Measurements from ENCODE around the gene SETD1A.

Gene SETD1A

DNA sequence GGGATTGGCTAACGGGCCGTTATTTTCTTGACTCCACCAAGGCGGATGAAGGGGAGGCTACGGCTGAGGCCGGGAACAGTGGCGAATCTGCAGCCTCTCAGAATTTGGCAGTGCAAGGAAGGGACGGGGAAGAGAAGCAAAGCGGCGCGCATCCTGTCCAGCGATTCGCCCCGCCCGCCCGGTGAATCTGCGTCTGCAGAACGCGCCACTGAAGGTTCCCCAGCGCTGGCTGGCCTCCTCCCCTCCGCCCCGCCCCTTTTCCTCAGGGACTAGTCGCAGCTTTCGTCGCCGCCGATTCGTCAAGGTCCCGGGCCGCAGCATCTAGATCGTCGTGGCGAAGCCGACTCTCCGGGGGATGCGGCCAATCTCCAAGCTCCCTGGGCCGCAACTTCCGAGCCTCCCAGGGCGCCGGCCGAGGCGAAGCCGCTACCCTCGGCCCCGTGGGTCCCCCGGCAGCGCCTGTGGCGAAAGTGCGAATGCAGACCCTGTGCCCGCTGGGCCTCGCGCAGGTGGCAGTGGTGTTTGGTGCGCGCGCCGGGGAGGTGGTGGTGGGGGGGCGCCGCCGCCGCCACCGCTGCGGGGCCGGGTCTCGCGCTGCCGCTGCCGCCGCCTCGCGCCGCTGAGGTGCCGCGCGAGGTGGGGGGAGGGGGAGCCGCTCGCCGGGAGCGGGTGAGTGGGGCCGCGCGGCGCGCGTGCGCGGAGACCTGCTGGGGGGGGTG lies at the start of gene SETD1A:
Gene SETD1A, plus strand, starts transcription at position 299 of the 719 bp plus-strand sequence. CDS start 978 bp downstream, outside the sequence.
- TF ChIP-seq POLR2A (IDR thresholded peaks at IDR 0.05; ENCODE audit: low read length) (peak; percentile 59), GATA1 (IDR thresholded peaks at IDR 0.05; ENCODE audit: low read depth, low read length) (no peak)
- peak; percentile 99 for DNase-seq

DNA sequence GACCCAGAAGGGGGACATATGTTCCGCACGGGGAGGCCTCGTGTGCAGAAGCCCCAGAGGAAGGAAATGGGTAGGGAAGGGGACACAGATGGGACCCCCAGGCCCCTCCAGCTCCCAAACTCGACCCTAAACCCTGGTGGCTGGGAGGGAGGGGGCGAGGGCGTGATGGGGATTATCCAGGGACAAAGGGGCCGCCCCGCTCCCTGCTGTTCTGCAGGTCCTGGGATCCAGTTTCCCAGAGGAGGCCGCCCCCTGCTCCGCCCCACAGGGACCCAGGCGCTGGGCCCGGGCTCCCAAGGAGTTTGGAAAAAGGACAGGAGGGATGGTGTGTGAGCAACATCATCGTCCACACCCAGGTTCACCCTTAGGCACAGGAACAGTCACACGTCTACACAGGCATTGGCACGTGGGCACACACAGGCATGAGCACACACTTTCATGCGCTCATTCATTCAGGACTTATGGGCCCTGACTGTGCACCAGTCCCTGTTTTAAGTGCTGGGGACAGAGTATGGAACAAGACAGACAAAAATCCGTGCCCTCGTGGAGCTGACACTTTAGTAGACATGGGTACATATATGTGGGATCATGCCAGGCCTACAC lies 47.0 kb upstream of the SETD1A start:
- TF ChIP-seq GATA1 (IDR thresholded peaks at IDR 0.05; ENCODE audit: low read depth, low read length) (no peak), POLR2A (IDR thresholded peaks at IDR 0.05; ENCODE audit: low read length) (no peak)
- DNase-seq = no peak

DNA sequence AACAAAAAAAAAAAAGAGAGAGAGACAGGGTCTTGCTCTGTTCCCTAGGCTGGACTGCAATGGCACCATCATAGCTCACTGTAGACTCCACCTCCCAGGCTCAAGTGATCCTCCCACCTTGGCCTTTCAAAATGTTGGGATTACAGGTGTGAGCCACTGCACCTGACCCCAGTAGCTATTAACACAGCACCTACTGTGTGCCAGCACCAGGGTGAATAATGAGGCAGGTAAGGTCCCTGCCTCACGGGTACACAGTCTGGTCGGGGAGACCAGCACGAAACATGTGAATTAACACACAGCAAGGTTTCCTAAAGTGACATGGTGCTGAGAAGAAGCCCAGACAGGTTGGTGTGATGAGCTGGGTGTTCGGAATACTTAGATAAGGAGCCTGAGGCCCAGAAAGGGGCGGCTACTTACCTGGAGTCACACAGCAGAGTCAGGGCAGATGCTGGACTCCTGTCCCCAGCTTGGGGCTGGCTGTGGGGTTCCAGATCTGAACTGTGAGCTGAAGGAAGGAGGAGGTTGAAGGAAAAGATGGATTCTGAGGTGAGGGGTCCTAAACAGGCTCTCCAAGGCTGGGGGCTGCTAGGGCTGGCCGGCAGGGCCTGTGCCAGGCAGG lies 44.7 kb upstream of the SETD1A start:
- no peak for DNase-seq
- TF ChIP-seq POLR2A (IDR thresholded peaks at IDR 0.05; ENCODE audit: low read length) (no peak), GATA1 (IDR thresholded peaks at IDR 0.05; ENCODE audit: low read depth, low read length) (no peak)

DNA sequence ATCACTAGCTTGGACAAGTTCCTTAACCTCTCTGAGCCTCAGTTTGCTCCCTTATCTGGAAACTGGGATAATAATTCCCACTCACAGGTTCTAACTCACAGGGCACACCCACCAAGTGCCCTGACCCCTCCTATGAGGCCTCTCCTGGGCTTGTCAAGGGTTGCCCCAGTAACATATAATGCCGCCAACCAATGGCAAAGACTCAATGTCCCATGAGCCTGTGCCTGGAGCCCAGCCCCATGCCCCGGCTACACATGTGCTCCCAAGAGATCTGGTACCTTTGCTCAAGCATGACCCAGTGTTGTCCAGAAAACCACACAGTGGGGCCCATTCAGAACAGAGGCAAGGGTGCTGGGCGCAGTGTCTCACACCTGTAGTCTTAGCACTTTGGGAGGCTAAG lies 42.7 kb upstream of the SETD1A start:
- no peak for DNase-seq
- TF ChIP-seq POLR2A (IDR thresholded peaks at IDR 0.05; ENCODE audit: low read length) (no peak), GATA1 (IDR thresholded peaks at IDR 0.05; ENCODE audit: low read depth, low read length) (no peak)

DNA sequence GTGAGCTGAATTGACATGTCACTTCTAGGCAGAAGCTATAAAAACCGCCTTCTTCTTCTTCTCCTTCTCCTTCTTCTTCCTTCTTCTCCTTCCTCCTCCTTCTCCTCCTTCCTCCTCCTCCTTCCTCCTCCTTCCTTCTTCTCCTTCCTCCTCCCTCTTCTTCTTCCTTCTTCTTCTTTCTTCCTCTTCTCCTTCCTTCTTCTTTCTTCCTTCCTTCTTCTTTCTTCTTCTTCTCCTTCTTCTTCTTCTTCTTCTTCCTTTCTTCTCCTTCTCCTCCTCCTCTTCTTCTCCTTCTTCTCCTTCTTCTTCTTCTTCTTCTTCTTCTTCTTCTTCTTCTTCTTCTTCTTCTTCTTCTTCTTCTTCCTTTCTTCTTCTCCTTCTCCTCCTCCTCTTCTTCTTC lies 38.9 kb upstream of the SETD1A start:
- DNase-seq = no peak
- no peak for TF ChIP-seq GATA1 (IDR thresholded peaks at IDR 0.05; ENCODE audit: low read depth, low read length)
- TF ChIP-seq POLR2A (IDR thresholded peaks at IDR 0.05; ENCODE audit: low read length) = no peak

DNA sequence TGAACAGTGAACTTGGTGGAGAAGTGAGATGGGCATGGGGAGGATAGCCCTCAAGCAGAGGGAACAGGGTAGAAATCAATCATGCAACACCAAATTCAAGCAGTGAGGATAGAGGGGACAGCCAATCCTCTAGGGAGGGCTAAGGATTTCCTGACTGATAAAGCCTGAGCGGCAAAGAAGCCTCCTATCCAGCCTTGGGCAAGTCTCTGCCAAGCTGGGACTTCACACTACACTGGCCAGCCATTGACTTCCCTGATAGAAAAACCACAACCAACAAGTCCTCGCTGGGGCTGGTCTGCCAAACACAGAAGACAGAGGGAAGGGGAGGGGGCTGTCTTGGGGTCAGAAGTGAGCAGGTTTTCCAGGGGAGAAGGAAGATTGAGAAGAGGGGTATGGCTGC lies 36.7 kb upstream of the SETD1A start:
- no peak for DNase-seq
- TF ChIP-seq GATA1 (IDR thresholded peaks at IDR 0.05; ENCODE audit: low read depth, low read length) = no peak
- no peak for TF ChIP-seq POLR2A (IDR thresholded peaks at IDR 0.05; ENCODE audit: low read length)

DNA sequence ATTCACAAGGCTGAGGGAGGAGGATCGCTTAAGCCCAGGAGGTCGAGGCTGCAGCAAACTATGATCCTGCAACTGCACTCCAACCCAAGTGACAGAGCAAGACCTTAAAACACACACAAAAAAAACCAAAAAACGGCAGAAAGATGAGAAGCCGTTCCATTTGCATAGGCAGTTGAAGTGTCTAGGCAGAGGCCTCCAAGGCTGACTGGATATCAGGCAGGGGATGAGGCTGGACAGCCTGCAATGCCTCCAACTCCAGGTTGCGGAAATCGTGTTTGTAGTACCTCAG lies 36.2 kb upstream of the SETD1A start:
- no peak for TF ChIP-seq GATA1 (IDR thresholded peaks at IDR 0.05; ENCODE audit: low read depth, low read length)
- no peak for TF ChIP-seq POLR2A (IDR thresholded peaks at IDR 0.05; ENCODE audit: low read length)
- no peak for DNase-seq

DNA sequence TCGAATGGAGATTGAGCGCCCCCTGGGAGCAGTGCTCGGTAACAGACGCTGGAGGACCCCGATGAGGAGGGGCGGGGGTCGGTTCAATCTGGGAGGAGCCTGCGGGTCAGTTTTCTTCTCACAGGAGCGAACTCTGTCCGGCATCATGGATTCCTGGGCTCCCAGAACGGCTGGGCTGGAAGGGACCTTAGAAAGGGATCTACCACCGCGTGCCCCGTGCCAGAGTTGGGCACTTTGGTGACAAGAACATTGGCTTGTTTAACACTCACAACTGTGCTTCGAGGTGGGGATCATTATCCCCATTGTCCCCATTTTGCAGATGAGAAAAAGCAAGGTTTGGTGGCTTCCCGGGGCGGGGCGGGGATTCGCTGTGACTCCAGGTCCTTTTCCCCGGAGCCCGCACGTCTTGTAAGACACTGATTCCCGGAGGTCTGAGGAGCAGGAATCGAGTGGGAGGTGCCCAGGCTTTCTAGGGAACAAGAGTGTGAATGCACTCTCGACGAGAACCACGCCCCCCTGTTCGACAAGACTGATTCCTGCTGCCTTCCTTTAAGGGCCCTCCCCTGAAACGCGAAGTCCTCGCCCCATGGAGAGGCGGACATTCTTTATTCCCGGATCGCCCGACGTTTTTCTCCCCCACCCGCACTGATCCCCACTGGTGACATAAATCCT lies 35.7 kb upstream of the SETD1A start:
- peak; percentile 86 to 89 for DNase-seq
- TF ChIP-seq POLR2A (IDR thresholded peaks at IDR 0.05; ENCODE audit: low read length) = no peak
- no peak for TF ChIP-seq GATA1 (IDR thresholded peaks at IDR 0.05; ENCODE audit: low read depth, low read length)

DNA sequence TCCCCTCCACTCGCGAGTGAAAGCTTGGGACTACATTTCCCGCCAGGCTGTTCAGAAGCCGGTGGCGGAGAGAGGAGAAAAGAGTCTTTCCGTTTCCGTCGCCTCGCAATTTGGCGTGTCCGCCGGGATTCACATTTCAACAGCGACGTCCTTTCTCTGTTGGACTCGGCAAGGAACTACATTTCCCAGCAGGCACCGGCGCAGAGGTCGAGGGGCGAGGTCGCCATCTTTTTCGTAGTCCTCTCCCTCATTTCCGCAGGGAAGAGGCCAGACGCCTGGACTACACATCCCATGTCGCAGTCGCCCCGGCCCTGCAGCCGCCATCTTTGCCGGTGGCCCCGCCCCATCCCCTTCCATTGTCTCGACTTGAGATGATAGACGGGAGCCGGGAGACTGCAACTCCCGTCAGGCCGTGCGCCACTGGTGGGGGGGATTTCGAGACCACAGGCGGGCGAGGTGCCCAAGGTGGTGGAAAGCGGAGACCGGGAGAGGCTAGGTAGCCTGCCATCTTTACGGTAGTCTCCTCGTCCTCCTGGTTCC lies 35.1 kb upstream of the SETD1A start:
- DNase-seq = peak; percentile 99 to 100
- TF ChIP-seq GATA1 (IDR thresholded peaks at IDR 0.05; ENCODE audit: low read depth, low read length) (no peak), POLR2A (IDR thresholded peaks at IDR 0.05; ENCODE audit: low read length) (no peak)

DNA sequence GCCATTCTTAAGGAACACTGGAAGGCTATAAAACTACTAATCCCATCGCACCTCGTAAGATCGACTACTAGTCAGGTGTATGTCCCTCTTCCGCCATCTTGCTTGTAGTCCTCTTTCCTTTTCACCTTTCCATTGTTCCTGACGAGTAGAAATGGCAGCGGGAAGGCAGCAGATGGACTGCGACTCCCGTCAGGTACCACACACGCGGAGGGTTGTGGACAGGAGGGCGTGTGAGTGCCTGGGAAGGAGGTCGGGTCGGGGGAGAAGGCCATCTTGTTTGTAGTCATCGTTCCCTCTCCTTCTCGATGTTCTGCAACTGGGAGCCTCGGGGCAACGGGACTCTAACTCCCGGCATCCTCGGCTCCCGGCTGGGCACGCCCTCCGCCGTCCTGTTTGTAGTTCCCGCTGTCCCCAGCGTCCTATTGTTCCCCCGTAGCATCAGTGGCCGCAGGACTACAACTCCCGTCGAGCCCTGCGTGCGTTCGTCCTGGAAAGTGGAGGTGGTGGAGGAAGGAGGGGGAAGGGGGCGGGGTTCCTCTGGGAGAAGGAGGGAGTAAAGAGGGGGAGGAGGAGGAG lies 34.5 kb upstream of the SETD1A start:
- peak; percentile 98 for DNase-seq
- TF ChIP-seq GATA1 (IDR thresholded peaks at IDR 0.05; ENCODE audit: low read depth, low read length) = no peak
- TF ChIP-seq POLR2A (IDR thresholded peaks at IDR 0.05; ENCODE audit: low read length) = peak; percentile 63

DNA sequence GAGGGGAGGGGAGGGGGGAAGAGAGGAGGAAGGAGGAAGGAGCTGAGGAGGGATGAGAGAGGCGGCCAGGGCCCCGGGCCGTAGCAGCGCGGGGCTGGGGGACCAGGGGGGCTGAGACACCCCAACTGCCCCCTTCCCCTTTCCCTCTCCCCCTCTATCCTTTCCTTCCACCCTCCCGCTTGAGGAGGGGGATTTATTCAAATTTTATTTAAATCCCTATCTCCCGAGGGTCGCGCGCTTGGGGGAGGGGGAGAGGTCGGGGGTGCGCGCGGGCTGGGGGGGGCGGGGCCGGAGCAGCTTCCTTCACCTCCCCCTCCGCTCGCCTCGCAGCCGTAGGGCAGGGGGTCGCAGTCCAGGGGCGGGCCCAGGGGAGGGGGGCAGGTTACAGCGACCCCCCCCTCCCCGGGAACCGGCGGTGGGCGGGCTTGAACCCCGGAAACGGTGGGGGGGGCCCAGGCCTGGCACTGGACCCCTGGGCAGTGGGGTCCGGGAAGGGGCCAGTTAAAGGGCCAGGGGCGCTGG lies 33.9 kb upstream of the SETD1A start, which contains the start of gene FBXL19:
Gene FBXL19, plus strand, starts transcription at position 19 of the 522 bp plus-strand sequence. CDS start 2,183 bp downstream, outside the sequence.
- DNase-seq = no peak
- no peak for TF ChIP-seq POLR2A (IDR thresholded peaks at IDR 0.05; ENCODE audit: low read length)
- TF ChIP-seq GATA1 (IDR thresholded peaks at IDR 0.05; ENCODE audit: low read depth, low read length) = no peak

DNA sequence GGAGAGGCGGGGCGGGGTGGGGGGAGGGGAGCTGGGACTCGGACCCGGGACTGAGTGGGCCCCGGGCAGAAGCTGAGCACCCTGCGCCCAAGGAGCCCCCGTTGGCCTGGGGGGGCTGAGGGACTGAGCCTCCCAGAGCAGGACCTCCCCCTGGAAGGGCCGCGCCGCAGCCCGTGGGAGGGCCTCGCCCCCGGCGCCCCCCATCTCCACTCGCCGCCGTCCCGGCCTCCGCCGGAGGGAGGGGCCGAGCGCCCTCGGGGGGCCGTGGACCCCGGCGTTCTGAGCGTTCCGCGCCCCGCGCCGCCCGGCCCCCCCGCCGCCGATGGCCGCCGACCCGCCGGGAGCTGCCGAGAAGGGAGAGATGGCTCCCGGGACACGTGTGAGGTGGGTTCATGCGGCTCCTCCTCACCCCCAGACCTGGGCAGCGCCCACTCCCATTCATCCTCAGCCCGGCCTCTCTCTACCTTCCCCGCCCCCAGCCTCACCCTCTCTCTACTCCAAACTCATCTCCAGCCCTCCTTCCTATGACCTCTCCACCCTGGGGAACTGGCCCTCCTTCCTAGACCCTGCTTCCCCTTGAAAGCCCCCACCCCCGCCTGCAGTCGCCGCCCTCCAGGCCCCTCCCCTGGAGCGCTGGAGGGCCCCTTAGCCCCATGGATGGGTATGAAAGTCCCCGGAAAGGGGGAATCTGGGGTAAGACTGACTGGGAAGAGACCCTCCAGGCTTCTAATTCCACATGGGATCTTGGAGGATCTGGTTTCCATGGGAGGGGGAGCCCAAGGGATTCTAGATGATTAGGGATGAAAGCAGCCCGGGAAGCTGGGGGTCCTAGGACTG lies 33.3 kb upstream of the SETD1A start:
- TF ChIP-seq GATA1 (IDR thresholded peaks at IDR 0.05; ENCODE audit: low read depth, low read length) (no peak), POLR2A (IDR thresholded peaks at IDR 0.05; ENCODE audit: low read length) (no peak)
- no peak for DNase-seq
